ENCODE results near the gene STX11.

DNA sequence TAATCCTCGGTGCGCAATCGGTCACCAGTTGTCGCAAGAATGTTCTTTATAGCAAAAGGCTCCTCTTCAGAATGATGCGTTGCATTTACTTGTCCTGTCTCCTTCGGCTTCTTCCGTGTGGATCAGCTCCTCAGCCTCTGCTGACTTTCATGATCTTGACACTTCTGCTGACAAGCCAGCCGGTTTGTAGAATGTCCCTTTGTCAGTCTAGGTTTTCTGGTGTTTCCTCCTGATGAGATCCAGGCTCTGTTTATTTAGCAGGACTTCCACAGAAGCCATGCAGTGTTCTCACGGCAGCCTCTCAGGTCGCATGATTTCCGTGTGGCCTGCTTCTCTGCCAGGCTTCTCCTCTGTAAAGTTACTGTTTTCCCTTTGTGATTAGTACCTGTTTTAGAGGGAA lies 66.9 kb downstream of the STX11 start:
- no peak for TF ChIP-seq EZH2 (optimal IDR thresholded peaks at IDR 0.05; ENCODE audit: low read depth, low read length)
- TF ChIP-seq, protein P1, sequence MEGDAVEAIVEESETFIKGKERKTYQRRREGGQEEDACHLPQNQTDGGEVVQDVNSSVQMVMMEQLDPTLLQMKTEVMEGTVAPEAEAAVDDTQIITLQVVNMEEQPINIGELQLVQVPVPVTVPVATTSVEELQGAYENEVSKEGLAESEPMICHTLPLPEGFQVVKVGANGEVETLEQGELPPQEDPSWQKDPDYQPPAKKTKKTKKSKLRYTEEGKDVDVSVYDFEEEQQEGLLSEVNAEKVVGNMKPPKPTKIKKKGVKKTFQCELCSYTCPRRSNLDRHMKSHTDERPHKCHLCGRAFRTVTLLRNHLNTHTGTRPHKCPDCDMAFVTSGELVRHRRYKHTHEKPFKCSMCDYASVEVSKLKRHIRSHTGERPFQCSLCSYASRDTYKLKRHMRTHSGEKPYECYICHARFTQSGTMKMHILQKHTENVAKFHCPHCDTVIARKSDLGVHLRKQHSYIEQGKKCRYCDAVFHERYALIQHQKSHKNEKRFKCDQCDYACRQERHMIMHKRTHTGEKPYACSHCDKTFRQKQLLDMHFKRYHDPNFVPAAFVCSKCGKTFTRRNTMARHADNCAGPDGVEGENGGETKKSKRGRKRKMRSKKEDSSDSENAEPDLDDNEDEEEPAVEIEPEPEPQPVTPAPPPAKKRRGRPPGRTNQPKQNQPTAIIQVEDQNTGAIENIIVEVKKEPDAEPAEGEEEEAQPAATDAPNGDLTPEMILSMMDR (IDR thresholded peaks at IDR 0.05; ENCODE audit: low read length), result no peak
